ENCODE results near the gene SQSTM1.

DNA sequence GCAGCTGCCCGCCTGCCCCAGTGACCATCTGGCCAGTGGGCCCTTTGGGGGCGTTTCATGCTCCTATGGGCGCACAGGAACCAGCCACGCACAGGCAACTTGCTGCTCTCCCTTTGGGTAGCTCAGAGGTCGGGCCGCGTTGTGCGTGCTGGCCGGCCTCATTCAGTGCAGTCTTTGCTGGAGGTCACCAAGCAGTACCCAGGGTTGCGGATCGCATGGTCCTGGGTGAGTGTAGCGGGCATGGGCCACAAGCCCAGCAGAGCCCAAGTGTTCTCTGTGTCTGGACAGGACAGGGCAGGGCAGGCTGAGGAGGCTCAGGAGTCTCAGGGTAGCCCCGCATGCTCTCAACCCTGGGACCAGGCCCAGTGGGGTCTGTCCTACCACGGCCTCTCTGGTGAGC, 47.8 kb downstream of the SQSTM1 start:
- TF ChIP-seq, protein P1, sequence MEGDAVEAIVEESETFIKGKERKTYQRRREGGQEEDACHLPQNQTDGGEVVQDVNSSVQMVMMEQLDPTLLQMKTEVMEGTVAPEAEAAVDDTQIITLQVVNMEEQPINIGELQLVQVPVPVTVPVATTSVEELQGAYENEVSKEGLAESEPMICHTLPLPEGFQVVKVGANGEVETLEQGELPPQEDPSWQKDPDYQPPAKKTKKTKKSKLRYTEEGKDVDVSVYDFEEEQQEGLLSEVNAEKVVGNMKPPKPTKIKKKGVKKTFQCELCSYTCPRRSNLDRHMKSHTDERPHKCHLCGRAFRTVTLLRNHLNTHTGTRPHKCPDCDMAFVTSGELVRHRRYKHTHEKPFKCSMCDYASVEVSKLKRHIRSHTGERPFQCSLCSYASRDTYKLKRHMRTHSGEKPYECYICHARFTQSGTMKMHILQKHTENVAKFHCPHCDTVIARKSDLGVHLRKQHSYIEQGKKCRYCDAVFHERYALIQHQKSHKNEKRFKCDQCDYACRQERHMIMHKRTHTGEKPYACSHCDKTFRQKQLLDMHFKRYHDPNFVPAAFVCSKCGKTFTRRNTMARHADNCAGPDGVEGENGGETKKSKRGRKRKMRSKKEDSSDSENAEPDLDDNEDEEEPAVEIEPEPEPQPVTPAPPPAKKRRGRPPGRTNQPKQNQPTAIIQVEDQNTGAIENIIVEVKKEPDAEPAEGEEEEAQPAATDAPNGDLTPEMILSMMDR (IDR thresholded peaks at IDR 0.05), result no peak
- TF ChIP-seq POLR2A (IDR thresholded peaks at IDR 0.05), result no peak

Data from adrenal gland (tissue), 5 donors.